H1 (cell line): ENCODE results near the gene RPN2. TPM values are rescaled to one million over a fixed set of nuclear protein-coding genes. Genes with fewer than 3 reads are reported as not detected.

Experiments
- CTCF ChIA-PET: fragments of 300-600 bp; sonication (Branson Sonifier 250); formaldehyde crosslinking; loops from one replicate; lab custom pipeline; 2021; ENCODE audit not compliant: partially characterized antibody; lab: Charles Lee
- POLR2A ChIA-PET: fragments of 300-600 bp; sonication (Branson Sonifier 250); formaldehyde crosslinking; loops from one replicate; lab custom pipeline; 2021; ENCODE audit warnings: inconsistent platforms; ENCODE audit not compliant: partially characterized antibody; lab: Charles Lee
- DNase-seq, 2 experiments: peaks; one replicate each; pipeline versions ENCODE4 v3.0.0 to v3.0.0-alpha.2; 2010 to 2022; ENCODE audit warnings: low spot score in 2 of 2, low read depth in 1 of 2, mixed read lengths in 1 of 2
- FAIRE-seq: peaks from 2 replicates; lab custom pipeline; 2011; peaks lifted over from hg19 to GRCh38; lab: Jason Lieb, UNC
- H2AFZ ChIP-seq: 2 replicates; pipeline ENCODE4 v1.8.1; 2012; ENCODE audit warnings: low read length, inconsistent platforms
- H2AK5ac ChIP-seq: 2 replicates; pipeline ENCODE4 v1.6.1; 2013; ENCODE audit warnings: low read depth, low read length
- H2BK120ac ChIP-seq: replicated peaks from 2 replicates; pipeline ENCODE3; 2013; ENCODE audit warnings: low read depth, low read length, inconsistent platforms
- H2BK12ac ChIP-seq: 2 replicates; pipeline ENCODE4 v1.6.1; 2013; ENCODE audit warnings: low read depth, low read length
- H2BK15ac ChIP-seq: 2 replicates; pipeline ENCODE4 v1.6.1; 2013; ENCODE audit warnings: low read length
- H2BK20ac ChIP-seq: 2 replicates; pipeline ENCODE4 v1.6.1; 2013; ENCODE audit warnings: low read length
- H2BK5ac ChIP-seq: 2 replicates; pipeline ENCODE4 v1.6.1; 2013; ENCODE audit warnings: low read depth, low read length
- H3K14ac ChIP-seq: 2 replicates; pipeline ENCODE4 v1.6.1; 2013; ENCODE audit warnings: inconsistent platforms; ENCODE audit not compliant: insufficient read length
- H3K18ac ChIP-seq: 2 replicates; pipeline ENCODE4 v1.6.1; 2013; ENCODE audit warnings: low read length; ENCODE audit errors: extremely low read depth
- H3K23ac ChIP-seq: 2 replicates; pipeline ENCODE4 v1.6.1; 2013; ENCODE audit warnings: inconsistent platforms; ENCODE audit not compliant: insufficient read length
- H3K23me2 ChIP-seq: 2 replicates; pipeline ENCODE4 v1.6.1; 2013; ENCODE audit warnings: low read depth, low read length
- H3K27ac ChIP-seq: 2 replicates; pipeline ENCODE4 v1.6.1; 2011; ENCODE audit warnings: low read depth, low read length, inconsistent platforms
- H3K27me3 ChIP-seq, 4 experiments: replicated peaks in 1 of 4; 1 replicate in 1 of 4; 2 replicates in 3 of 4; pipeline versions ENCODE4 v1.6.1 to v1.8.1; 2011 to 2013; ENCODE audit warnings: low read length in 3 of 4, mild to moderate bottlenecking in 3 of 4, inconsistent platforms in 2 of 4, mixed read lengths in 2 of 4, moderate library complexity in 1 of 4; ENCODE audit not compliant: control insufficient read depth in 3 of 4, insufficient read depth in 3 of 4; ENCODE audit errors: extremely low read depth in 1 of 4
- H3K36me3 ChIP-seq, 4 experiments: 2 replicates each; pipeline versions ENCODE4 v1.6.1 to v1.8.1; 2011 to 2013; ENCODE audit warnings: mild to moderate bottlenecking in 4 of 4, low read length in 3 of 4, moderate library complexity in 2 of 4, control low read depth in 1 of 4, inconsistent platforms in 1 of 4; ENCODE audit not compliant: insufficient read depth in 4 of 4, control insufficient read depth in 2 of 4
- H3K4ac ChIP-seq: replicated peaks from 2 replicates; pipeline ENCODE3; 2013; ENCODE audit warnings: low read length, low read depth, mixed read lengths, inconsistent platforms; ENCODE audit not compliant: insufficient read length
- H3K4me1 ChIP-seq, 4 experiments: replicated peaks in 1 of 4; 1 replicate in 1 of 4; 2 replicates in 3 of 4; pipeline versions ENCODE4 v1.6.1 to v1.8.1; 2011 to 2013; ENCODE audit warnings: low read length in 3 of 4, inconsistent platforms in 2 of 4, mixed read lengths in 1 of 4; ENCODE audit not compliant: insufficient read depth in 4 of 4, control insufficient read depth in 3 of 4
- H3K4me2 ChIP-seq, 2 experiments: 2 replicates each; pipeline versions ENCODE4 v1.6.1 to v1.8.1; 2011 to 2013; ENCODE audit warnings: low read depth in 2 of 2, low read length in 2 of 2, control low read depth in 1 of 2, inconsistent platforms in 1 of 2, mild to moderate bottlenecking in 1 of 2; ENCODE audit not compliant: insufficient read depth in 1 of 2
- H3K4me3 ChIP-seq, 4 experiments: fragments of 200-600, 300-600 bp in 1 of 4; sonication (generic), shearing (Covaris generic), sonication (Bioruptor Twin) in 1 of 4; 2 replicates each; pipeline versions ENCODE4 v1.5.1 to v1.8.1; 2011 to 2016; ENCODE audit warnings: low read length in 4 of 4, low read depth in 3 of 4, control low read depth in 2 of 4, inconsistent platforms in 2 of 4, mild to moderate bottlenecking in 2 of 4, mixed read lengths in 1 of 4, moderate library complexity in 1 of 4; ENCODE audit not compliant: insufficient read depth in 2 of 4; ENCODE audit errors: extremely low read depth in 1 of 4
- H3K56ac ChIP-seq: replicated peaks from 2 replicates; pipeline ENCODE3; 2013; ENCODE audit warnings: low read depth, mild to moderate bottlenecking, mixed read lengths, low read length, inconsistent platforms; ENCODE audit not compliant: insufficient read length
- H3K79me1 ChIP-seq: 2 replicates; pipeline ENCODE4 v1.6.1; 2013; ENCODE audit warnings: low read depth, low read length, control low read depth
- H3K79me2 ChIP-seq, 2 experiments: 2 replicates each; pipeline versions ENCODE4 v1.6.1 to v1.8.1; 2012 to 2013; ENCODE audit warnings: low read length in 2 of 2, mild to moderate bottlenecking in 2 of 2, inconsistent platforms in 1 of 2; ENCODE audit not compliant: insufficient read depth in 2 of 2, control insufficient read depth in 1 of 2
- H3K9ac ChIP-seq, 4 experiments: replicated peaks in 1 of 4; 1 replicate in 1 of 4; 2 replicates in 3 of 4; pipeline versions ENCODE4 v1.6.1 to v1.8.1; 2011 to 2013; ENCODE audit warnings: low read depth in 3 of 4, low read length in 3 of 4, control low read depth in 2 of 4, mild to moderate bottlenecking in 2 of 4, moderate library complexity in 2 of 4, inconsistent platforms in 1 of 4; ENCODE audit errors: extremely low read depth in 1 of 4
- H3K9me3 ChIP-seq, 2 experiments: 2 replicates each; pipeline versions ENCODE4 v1.6.1 to v1.8.1; 2012 to 2013; ENCODE audit warnings: mild to moderate bottlenecking in 2 of 2, moderate library complexity in 2 of 2, control low read depth in 1 of 2, inconsistent platforms in 1 of 2, low read depth in 1 of 2, low read length in 1 of 2, mixed read lengths in 1 of 2; ENCODE audit not compliant: insufficient read depth in 2 of 2
- H4K20me1 ChIP-seq, 2 experiments: replicated peaks in 1 of 2; 2 replicates each; pipeline versions ENCODE3 to v1.8.1; 2011 to 2013; ENCODE audit warnings: inconsistent platforms in 2 of 2, low read length in 2 of 2, mild to moderate bottlenecking in 1 of 2; ENCODE audit not compliant: insufficient read depth in 2 of 2, control insufficient read depth in 1 of 2
- H4K5ac ChIP-seq: 2 replicates; pipeline ENCODE4 v1.6.1; 2013; ENCODE audit warnings: low read length, low read depth, mixed read lengths, inconsistent platforms; ENCODE audit not compliant: insufficient read length
- H4K8ac ChIP-seq: 2 replicates; pipeline ENCODE4 v1.8.0; 2013; ENCODE audit warnings: mild to moderate bottlenecking, moderate library complexity, low read length, inconsistent platforms; ENCODE audit not compliant: insufficient read depth; ENCODE audit errors: extremely low read depth
- H4K91ac ChIP-seq: replicated peaks from 2 replicates; pipeline ENCODE3; 2013; ENCODE audit warnings: low read length, mixed read lengths, inconsistent platforms; ENCODE audit not compliant: insufficient read length
- CTCF ChIP-seq, 3 experiments: IDR thresholded peaks; 1 replicate in 2 of 3; 2 replicates in 1 of 3; pipeline versions ENCODE4 v1.5.1 to v1.6.1; 2011; ENCODE audit warnings: low read length in 3 of 3, mild to moderate bottlenecking in 3 of 3, inconsistent platforms in 2 of 3, low read depth in 1 of 3, moderate library complexity in 1 of 3; ENCODE audit not compliant: insufficient read depth in 1 of 3; ENCODE audit errors: control extremely low read depth in 1 of 3
- E2F6 ChIP-seq: IDR thresholded peaks from 2 replicates; pipeline ENCODE4 v1.6.1; 2012; ENCODE audit warnings: inconsistent platforms
- HDAC2 ChIP-seq, 2 experiments: fragments of 300-600 bp in 1 of 2; sonication (generic) in 1 of 2; IDR thresholded peaks; 2 replicates each; pipeline ENCODE4 v1.6.1; 2011 to 2012; ENCODE audit warnings: low read depth in 2 of 2, low read length in 2 of 2, mild to moderate bottlenecking in 2 of 2, moderate library complexity in 2 of 2, borderline replicate concordance in 1 of 2, inconsistent platforms in 1 of 2
- RFX5 ChIP-seq: IDR thresholded peaks from 2 replicates; pipeline ENCODE4 v1.6.1; 2011; ENCODE audit warnings: low read depth, low read length, improper control_type of control experiment, borderline replicate concordance
- SIN3A ChIP-seq, 2 experiments: IDR thresholded peaks in 1 of 2; conservative IDR thresholded peaks in 1 of 2; 2 replicates each; pipeline ENCODE4 v1.6.1; 2011 to 2012; ENCODE audit warnings: low read length in 2 of 2, improper control_type of control experiment in 1 of 2, low read depth in 1 of 2, mild to moderate bottlenecking in 1 of 2
- TAF1 ChIP-seq: IDR thresholded peaks from 2 replicates; pipeline ENCODE4 v1.6.1; 2011; ENCODE audit warnings: mild to moderate bottlenecking, low read depth, low read length
- TBP ChIP-seq: IDR thresholded peaks from 2 replicates; pipeline ENCODE4 v1.6.1; 2011; ENCODE audit warnings: low read depth, low read length, improper control_type of control experiment
- TEAD4 ChIP-seq: IDR thresholded peaks from 2 replicates; pipeline ENCODE4 v1.6.1; 2012; ENCODE audit warnings: low read depth, low read length, inconsistent platforms, mixed read lengths
- WGBS, 2 experiments: shearing (Covaris generic) in 1 of 2; methylation state at CpG; one replicate each; pipeline versions ENCODE4 v1.1.6 to v1.1.7; 2013 to 2015; ENCODE audit warnings: low lambda C conversion rate in 2 of 2, mixed read lengths in 2 of 2, inconsistent platforms in 1 of 2, low coverage in 1 of 2, missing lambda C conversion rate in 1 of 2; ENCODE audit not compliant: insufficient replicate concordance in 2 of 2, insufficient coverage in 1 of 2, insufficient read length in 1 of 2; ENCODE audit errors: extremely low coverage in 1 of 2, missing lambda C conversion rate in 1 of 2; 5-methylcytosine and 5-hydroxymethylcytosine counted together
- polyA plus RNA-seq, 7 experiments: library from polyadenylated mRNA; depleted of rRNA in 3 of 7; stranded (reverse) in 5 of 7; unstranded in 2 of 7; fragments of >200 nt in 5 of 7; fragments of 200-250 nt in 2 of 7; gene quantifications; 1 replicate in 5 of 7; 2 replicates in 1 of 7; 4 replicates in 1 of 7; pipeline versions ENCODE4 v1.2.1 to v1.2.3, GENCODE V29; 2011 to 2013; ENCODE audit warnings: missing spikeins in 2 of 7, mixed read lengths in 2 of 7
- total RNA-seq: library from RNA; stranded (reverse); fragmentation: NEBNext Ultra II Directional; extraction: Animal tissue kit (Norgen Biotek cat#: 25700); gene quantifications from 2 replicates; pipeline ENCODE4 v1.2.1, GENCODE V29; 2021

The RPN2 gene
- total and polyA plus RNA-seq, 2 of the 8 experiments (the other 6 are each of a cell fraction or from before 2014, with no cell fraction given): 236 to 379 TPM

- Histone ChIP-seq H3K4me2 (no peak overlapping the region), H3K79me2 (no peaks in the 10 kb centered on the region), H4K91ac (no peak overlapping the region), H2BK12ac (no peak overlapping the region), H4K20me1 (peaks cover 2% of the 10 kb centered on the region in 2 experiments), H3K56ac (no peak overlapping the region), H2BK15ac (no peak overlapping the region), H3K27me3 (no peaks in the 10 kb centered on the region), H3K23ac (no peak overlapping the region), H2AFZ (no peak overlapping the region), H4K5ac (no peak overlapping the region), H2AK5ac (no peak overlapping the region), H3K23me2 (no peaks in the 10 kb centered on the region), H2BK120ac (no peak overlapping the region), H3K36me3 (peaks cover 46 to 91% (median 72%) of the 10 kb centered on the region in 4 experiments), H3K9me3 (no peaks in the 10 kb centered on the region), H4K8ac (no peak overlapping the region), H3K14ac (no peak overlapping the region), H2BK5ac (no peak overlapping the region; the same call in 1 of the 2 replicates), H3K4me3 (no peak overlapping the region), H2BK20ac (no peak overlapping the region), H3K27ac (no peak overlapping the region), H3K18ac (no peak overlapping the region), H3K4me1 (peaks cover 7 to 26% (median 14%) of the 10 kb centered on the region in 4 experiments; a peak in 6 of 7 replicates), H3K79me1 (no peaks in the 10 kb centered on the region), H3K9ac (no peak overlapping the region), H3K4ac (no peak overlapping the region)
- ChIA-PET CTCF (interaction anchor here (0.6 to 1.9 kb wide), 4 partner anchors 8 to 604 kb away, joined by 3 to 6 read pairs (median 4); no protein-coding TSS in a partner anchor), POLR2A (interaction anchor here (1.4 to 1.6 kb wide), 2 partner anchors 10 to 35 kb away, joined by 3 to 5 read pairs; no protein-coding TSS in a partner anchor)
- 93% methylated on average over 13 of the region's 13 CpGs; no CpG with 5 or more reads in 1 of the 2 experiments for WGBS, 2 experiments
- DNase-seq: no peak
- no peak for FAIRE-seq
- TF ChIP-seq TBP (no peak), TAF1 (no peak), RFX5 (no peak), E2F6 (no peak), CTCF (IDR thresholded peaks at IDR 0.05; ENCODE audit: control extremely low read depth in 1 of 3, insufficient read depth in 1 of 3, low read depth in 1 of 3, low read length in 3 of 3) (no peak), SIN3A (conservative IDR thresholded peaks at IDR 0.05 in 1 of 2, IDR thresholded peaks at IDR 0.05 in 1 of 2; ENCODE audit: low read depth in 1 of 2, low read length in 2 of 2) (no peak), TEAD4 (no peak), HDAC2 (IDR thresholded peaks at IDR 0.05; ENCODE audit: borderline replicate concordance in 1 of 2, low read depth in 2 of 2, low read length in 2 of 2) (no peak)
Measured at GRCh38 chr20:37231947-37232630, 53.0 kb downstream of the RPN2 start.
